HG03045 (cell line): ENCODE results near the gene ELFN1.
"Not testable (repeated sequence)": the region's sequence is repeated elsewhere in the genome, so short reads cannot be mapped to it uniquely, and the experiment has no call there.

Source experiments
- ATAC-seq: cut with Tn5 transposase; IDR thresholded peaks from one replicate; pipeline ENCODE4 v1.9.1; 2021; ENCODE audit warnings: mild to moderate bottlenecking, moderate library complexity; ENCODE audit not compliant: unreplicated experiment

ELFN1 gene

DNA sequence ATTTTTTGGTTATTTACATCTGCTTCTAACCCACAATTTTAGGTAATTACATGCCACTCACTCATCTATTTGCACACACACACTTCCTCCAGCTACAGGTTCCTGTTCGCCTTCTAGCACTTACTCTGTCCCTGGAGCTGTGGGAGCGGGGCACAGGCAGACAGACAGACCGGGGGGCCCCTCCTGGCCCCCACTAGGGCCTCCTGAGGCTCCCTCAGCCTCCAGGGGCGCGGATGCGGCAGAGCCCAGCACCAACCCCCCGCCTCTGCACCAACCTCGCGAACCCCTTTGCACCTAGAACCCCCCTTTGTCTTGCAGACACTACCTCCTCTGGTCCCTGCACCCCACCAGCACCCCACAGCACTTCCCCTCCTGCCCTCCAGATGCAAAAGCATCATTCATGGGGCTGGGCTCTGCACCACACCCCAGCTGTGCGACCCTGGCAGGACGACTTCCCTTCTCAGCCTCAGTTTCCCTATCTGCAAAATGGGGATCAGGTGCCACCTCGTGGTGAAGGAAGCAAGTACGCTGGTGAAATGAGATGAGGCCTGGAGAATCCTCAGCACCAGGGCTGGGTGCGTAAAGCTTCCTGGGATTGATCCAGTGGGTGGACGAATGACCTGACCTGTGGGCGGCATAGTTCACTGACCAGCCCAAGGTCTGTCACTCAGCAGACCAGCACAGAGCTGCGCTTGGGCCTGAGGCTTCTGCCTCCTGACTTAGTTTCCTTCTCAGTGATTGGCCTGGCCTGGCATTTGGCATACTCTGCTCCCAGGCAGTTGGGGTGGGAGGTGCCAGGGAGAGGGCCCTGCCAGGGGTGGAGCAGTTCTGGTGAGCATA, 37.9 kb downstream of the ELFN1 start:
- ATAC-seq, result no peak

DNA sequence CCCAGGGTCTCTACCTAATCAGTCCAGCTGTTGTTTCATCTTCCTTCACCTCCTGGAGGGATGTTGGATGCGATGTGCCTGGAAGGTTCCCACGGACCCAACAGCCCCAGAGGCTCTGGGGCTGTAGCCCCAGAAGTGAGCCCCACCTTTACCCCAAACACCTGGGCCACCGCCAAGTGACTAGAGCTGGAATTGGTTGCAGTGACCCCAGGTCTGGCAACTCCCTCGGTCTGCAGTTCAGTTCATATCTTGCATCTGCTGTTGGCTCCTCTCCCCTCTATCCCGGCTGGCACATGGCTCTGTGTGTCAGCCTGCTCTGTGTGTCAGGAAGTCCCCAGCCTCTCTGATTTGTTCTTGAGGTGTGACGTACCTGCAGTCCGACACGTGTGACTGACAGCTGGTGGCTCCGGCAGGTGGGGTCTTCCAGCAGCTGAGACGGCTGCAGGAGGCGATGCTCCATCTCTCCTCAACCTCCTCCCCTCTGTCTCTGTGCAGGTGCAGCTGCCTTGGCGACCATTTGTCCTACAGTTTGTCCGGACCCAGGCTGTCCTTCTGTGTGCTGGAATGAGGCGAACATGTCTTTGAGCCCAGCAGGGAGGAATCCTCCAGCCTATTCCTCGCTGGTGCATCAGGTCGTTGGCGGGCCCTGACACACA, 38.6 kb downstream of the ELFN1 start:
- ATAC-seq, result no peak

DNA sequence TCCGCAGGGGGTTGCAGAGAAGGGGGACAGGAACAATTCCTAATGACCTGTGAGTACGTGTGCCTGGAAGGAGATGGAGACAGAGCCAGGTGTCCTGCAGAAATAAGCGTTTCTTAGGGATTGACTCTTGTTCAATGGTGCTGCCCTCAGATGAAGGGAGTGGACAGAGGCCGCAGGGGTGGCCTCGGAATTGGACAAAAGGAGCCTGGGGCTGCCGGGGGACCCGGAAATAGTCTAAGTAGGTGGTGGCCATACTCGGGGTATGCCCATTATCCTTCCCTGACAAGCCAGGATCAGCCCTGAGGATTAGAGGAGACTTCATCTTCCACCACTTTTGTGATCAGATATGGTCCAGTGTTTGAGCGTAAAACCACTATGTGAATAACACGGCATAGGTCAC, 39.2 kb downstream of the ELFN1 start:
- no peak for ATAC-seq

DNA sequence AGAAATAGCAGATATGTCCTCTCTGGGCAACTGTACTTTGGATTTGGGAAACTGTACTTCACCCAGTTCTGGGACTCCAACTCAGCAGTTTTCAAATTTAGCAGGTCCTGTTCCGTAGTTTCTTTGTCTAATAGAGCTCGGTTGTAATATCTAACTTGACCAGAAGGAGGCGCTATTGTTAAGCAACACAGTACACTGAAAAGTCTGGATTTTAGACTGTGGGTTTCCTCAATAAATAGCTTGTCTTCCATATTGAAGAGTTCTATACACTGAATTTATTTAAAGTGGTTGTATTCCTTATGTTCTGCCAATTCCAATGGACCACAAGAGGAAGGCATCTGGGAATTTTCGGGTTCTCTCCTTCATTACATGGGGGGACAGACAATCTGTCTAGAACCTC, 39.8 kb downstream of the ELFN1 start:
- ATAC-seq, result no peak

DNA sequence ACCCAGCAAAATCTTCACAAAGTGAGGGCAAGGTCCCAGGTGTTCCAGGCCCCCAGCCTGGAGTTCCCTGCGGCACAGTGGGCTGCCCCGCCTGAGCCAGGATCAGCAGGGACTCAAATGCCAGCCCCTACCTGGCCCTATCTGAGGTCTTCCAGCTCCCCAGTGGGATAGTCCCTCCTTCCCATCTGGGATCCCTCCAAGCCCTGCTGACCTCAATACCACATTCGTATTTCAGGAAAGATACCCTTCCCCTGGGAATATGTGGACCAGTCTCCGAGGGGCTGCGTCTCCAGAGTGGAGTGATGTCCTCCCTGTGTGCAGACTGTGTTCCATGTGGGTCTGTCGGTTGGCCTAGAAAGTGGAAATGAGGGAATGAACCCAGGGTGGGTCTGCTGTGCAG, 40.9 kb downstream of the ELFN1 start:
- no peak for ATAC-seq

DNA sequence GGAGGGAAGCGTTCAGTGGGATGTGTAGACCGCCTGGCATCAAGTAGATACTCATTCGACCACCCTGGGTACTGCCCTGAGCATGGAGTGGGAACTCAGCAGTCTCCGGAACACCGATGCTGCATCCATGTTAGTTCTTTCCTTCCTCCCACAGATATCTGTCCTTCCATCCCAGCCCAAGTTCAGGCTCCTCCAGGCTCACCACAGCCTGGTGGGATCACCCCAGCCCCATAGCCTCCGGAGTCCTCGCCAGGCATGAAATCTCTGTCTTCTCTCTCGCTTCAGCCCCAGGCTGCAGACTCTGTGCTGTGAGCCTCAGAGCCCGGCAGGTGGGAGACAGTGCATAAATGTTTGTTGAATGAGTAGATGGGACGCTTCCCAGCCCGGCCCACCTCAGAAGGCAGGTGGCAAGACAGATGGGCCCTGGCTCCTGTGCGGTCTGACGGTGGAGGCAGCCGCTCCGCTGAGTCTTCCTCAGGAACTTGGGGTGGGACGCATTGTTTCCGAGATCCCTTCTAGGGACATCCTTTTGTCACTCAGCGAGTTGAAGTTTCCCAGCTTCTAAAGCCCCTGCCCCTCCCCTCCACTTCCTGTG, 42.9 kb downstream of the ELFN1 start:
- ATAC-seq, result no peak

DNA sequence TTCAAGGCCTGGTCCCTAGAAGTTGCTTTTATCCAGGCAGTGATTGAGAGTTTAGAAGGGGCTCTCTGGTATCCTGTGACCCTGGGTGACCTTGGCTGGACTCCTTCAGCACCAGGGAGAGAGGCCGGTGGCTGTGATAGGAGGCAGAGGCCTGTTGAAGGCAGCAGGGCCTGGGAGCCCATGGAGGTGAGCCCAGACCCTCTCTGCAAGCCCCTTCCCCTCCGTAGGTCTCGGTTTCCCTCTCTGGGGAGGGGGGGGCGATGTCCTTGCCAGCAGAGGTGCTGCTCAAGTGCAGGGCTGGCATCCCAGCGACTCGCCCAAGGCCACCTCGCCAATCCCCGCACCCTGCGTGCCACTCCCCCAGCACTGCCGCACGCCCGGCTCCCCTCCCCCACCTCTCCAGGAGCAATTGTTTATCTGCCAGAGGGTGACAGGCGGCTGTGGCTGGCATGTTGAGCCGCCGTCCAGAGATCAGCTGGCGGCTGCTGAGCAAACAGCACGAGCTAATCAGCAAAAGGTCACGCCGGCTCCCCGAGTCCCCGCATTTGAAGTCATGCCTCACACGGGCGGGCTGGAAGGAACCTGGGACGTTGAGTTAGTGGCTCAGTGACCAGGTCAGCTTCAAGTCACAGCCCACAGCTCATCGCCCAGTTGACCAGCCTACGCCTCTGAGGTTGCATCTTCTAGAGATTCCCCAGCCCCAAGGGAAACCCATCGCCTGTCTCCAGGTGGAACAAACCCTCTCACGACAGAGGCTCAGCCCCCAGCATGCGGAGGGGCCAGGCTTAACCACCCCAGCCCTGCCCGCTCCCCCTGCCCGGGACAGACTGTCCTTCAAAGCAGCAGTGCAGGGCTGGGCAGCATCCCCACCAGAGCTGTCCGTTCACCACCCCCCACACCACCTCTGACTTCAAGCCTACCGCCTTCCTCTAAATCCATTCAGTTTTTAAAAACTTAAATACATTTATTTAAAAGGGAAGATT, 43.7 kb downstream of the ELFN1 start:
- no peak for ATAC-seq

DNA sequence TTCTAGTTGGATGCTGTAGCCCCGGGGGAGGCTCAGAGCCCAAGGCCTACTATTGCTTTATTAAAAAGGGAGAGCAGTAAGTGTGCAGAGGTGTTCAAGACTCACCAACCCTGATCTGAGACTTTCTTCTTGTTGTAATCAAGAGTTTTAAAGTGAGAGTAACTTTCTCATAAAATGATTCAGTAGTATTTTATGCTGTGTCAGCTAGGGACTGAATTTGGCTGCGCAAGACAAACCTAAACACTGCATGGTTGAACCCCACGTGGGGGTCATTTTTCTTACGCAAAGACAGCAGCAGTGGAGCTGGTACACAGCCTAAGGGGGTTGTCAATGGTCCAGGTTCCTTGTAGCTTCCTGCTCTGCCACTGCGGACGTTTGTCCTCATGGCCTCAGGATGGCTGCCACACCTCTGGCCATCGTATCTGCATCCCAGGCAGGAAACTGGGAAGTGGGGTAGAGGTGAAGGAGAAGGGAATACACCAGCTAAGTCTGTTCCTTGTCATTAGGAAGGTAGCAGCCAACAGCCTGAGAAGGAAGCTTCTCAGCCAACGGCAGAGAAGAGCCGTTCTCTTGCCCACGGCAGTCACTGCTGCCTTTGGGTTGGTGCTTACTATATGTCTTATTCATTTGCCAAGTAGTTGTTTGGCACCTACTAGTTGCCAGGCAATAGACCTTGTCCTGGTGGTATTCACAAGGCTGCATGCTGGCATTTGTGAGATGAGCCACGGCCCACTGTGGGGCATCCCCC, 44.7 kb downstream of the ELFN1 start:
- no peak for ATAC-seq

DNA sequence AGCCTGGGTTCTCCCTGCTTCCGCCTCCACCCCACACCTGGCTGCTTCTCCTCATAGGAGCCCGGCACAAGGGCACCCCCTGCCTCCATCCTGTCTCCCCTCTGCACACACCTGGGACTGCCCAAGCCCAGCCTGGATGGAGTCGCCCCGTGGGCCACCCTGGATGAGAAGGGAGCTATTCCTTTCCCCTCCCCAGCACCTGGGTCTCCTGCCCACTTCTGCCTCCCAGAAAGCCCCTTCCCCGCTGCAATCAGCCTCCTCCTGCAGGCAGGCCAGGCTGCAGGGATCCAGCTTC, 45.2 kb downstream of the ELFN1 start:
- ATAC-seq, result no peak

DNA sequence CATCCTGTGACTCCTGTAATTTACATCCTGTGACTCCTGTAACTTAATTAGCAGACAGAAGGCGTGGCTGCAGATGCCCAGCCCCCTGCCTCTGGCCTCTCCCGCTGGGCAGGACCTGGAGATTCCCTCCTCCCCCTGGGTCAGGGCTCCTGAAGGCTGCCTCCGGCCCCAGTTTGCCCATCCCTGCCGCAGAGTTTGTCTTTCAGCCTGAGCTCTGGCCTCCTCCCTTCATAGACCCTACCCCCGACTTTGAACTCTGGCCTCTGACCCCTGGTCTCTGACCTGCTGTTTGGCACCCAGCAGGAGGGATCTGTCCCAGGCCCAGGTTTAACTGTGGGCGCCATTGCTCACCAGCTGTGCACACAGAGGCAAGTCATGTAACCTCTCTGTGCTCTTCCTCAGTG, 45.6 kb downstream of the ELFN1 start:
- ATAC-seq, result no peak

DNA sequence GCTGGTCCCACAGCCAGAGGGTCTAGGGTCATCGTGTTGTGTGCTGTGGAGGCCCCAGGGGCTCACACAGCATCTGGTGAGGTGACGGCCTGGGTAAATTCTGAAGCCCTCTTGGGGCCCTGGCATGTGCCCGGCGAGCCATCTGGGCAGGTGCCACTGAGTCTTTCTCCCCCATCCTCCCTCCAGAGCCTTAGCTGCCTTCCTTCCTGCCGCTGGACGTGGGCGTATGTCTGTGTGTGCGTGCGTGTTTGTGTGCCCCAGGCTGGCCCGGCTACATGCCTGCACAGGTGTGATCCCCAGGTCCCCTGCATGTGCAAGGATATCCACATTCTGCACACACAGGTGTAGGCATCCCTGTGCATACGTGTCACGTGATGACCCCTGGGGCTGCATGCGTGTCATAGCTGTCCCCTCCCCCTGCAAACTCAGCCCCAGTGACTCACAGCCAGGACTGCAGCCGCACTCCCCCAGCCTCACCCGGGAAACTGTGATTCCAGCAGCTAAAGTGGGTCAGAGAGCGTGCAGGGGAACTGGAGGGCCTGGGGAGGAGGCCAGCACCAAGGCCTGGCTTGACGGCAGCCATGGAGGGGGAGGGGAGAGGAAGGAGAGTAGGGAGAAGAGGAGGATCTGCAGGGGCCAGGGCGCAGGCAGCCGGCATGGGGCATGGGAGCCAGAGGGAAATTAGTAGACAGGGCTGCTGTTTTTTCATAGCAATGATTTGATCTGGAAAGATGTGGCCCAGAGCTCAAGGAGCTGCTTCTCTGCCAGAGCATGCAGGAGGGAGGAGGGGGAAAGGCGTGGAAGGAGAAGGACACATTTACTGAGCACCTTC, 46.4 kb downstream of the ELFN1 start:
- ATAC-seq, result no peak

DNA sequence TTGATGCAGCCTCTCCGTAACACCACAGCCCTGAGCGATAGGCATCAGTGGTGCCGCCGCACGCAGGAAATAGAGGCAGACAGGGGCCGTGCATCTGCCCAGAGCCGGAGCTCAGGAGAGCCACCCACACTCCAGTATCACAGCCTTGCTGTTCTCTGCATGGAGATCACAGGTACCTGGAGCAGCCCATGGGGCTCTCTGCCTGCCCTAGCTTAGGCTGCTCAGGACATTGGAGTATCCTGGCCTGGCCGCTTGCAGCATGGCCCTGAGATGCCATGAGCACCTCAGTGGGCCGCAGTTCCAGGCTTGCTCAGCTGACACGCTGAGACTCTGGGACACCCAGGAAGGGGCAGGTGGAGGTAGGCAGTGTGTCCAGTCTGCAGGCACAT, 47.0 kb downstream of the ELFN1 start:
- ATAC-seq, result no peak

DNA sequence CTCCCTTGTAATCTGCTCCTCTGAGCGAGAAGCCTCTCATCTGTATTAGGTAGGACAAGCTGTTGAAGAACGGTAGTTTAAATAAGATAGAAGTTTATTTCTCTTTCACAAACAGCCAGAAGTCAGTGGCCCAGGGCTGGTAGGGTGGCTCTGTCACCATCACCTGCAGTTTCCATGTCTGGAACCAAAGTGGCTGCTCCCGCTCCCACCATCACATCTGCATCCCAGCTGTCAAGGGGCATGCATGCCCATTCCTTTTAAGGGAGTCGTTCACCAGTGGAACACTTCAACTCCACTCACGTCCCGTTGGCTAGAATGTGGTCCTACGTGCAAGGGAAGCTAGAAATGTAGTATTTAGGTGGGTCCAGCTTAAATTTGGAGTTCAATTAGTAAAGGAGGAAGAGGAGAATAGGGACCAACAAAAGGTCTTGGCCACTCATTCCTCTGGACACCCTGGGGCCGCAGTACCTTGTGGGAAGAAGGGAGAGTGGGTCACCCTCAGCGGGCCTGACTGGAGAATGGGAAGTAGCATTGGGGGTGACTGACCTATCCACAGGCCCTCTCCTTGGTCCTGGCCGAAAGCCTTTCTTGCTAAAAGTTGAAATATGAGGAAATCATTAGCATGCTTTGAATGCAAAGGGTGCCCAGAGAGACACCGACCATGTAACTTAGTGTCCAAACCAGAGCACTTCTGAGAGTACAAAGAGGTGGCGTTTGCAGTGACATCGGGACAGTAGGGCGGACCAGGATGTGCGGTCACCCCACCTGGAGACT, 48.0 kb downstream of the ELFN1 start:
- ATAC-seq, result no peak

DNA sequence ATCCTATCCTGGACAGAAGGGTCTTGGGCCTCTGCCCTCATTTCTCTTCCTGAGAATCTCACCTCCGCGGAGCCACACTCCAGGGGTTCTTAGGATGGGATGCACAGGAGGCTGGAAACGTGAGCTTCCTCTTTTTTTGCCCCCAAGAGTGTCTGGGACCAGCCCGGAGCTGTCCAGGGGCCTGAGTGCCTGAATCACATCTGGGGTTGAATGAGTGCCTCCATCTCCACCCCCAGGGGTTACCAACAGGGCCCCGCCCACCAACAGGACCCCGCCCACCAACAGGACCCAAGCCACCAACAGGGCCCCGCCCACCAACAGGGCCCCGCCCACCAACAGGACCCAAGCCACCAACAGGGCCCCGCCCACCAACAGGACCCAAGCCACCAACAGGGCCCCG, 48.8 kb downstream of the ELFN1 start:
- not testable (repeated sequence) for ATAC-seq

DNA sequence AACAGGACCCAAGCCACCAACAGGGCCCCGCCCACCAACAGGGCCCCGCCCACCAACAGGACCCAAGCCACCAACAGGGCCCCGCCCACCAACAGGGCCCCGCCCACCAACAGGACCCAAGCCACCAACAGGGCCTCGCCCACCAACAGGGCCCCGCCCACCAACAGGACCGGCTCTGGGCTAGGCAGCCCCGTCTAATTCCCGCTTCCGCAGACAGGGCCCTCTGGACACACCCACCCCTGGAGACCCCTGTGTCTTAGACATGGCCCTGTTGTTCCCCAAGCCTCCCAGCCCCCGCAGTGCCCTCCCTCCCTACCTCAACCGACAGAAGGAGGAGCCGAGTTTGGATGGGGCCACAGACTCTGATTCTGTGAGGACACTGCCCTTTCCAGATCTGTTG, 49.2 kb downstream of the ELFN1 start:
- not testable (repeated sequence) for ATAC-seq

DNA sequence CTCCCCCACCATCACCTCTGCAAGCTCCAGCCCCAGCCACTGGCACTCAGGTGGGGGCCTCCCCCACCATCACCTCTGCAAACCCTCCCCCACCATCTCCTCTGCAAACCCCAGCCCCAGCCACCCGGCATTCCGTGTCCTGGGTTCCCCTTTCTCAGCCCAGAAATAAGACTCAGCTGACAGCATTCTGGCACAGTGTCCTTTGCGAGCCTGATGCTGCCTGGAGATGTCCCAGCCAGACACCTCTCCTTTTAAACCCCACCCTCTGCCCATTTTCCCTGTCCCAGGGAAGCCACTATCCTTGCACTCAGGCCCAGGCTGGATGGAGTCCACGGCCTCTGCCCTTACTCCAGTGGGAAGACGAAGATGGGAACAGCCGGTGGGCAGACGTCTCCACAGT, 49.8 kb downstream of the ELFN1 start:
- no peak for ATAC-seq

DNA sequence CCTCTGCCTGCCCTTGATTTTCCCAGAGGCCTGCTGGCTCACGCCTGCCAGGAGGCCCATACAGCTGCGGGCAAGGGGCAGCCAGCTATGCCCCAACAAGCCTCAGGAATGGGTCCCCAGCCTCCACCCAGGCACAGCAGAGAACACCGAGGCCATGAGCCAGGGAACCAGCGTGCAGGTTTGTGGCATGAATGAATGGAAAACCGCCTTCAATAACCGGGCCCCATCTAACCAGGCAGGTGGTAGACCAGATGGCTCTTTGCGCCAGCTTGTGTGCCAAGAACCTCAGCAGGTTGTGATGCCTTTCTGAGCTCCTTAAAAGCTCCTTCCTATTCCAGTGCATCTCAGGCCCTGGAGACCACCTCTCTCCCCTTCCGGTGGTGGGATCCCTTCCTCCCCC, 50.2 kb downstream of the ELFN1 start:
- no peak for ATAC-seq

DNA sequence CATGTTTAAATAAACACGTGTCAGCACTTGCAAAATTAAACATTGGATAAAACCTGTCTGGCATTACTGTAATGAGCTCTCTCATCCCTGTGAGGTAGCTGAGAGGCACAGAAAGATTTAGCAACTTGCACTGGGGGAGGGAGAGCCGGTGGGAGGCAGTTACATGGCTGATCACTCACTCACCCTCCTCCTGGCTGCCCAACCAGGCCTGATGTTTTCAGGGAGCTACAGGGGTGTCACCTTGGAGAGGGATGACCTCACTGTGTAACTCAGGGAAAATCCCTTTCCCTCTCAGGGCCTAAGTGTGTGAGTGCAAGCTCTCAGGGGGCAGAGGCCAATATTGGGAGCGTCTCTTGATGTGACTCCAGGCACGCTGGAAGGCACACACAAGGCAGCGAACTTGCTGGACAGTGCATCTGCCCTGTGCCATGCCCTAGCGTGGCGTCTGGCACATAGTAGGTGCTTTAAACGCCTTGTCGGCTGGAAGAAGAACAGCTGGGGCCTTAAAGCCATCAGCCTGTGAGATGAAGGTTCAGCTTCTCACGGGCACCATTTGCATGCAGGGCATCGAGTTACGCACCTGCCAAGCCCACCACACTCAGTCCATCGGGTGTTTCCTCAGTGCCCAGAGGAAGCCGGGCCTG, 51.1 kb downstream of the ELFN1 start:
- ATAC-seq, result no peak
